ENCODE results near the gene DSCAM.

The DSCAM gene

GRCh38 chr21:39971956-39972355 is 875.0 kb downstream of the DSCAM start:
- no peak for DNase-seq (ENCODE audit: low read depth)
- H3K4me3 ChIP-seq (ENCODE audit: low read length) = no peak overlapping the region
- no peak for TF ChIP-seq CTCF (conservative IDR thresholded peaks at IDR 0.05; ENCODE audit: low read length)

GRCh38 chr21:39969691-39970364 is 877.1 kb downstream of the DSCAM start:
- H3K4me3 ChIP-seq (ENCODE audit: low read length) = no peak overlapping the region
- TF ChIP-seq CTCF (conservative IDR thresholded peaks at IDR 0.05; ENCODE audit: low read length) = no peak
- DNase-seq (ENCODE audit: low read depth) = no peak

- DNase-seq (ENCODE audit: low read depth) = no peak
- H3K4me3 ChIP-seq (ENCODE audit: low read length) = no peak overlapping the region
- no peak for TF ChIP-seq CTCF (conservative IDR thresholded peaks at IDR 0.05; ENCODE audit: low read length)
These were observed 878.9 kb downstream of the DSCAM start for GRCh38 chr21:39968010-39968409.

GRCh38 chr21:39966786-39967185 is 880.2 kb downstream of the DSCAM start:
- DNase-seq (ENCODE audit: low read depth) = no peak

GRCh38 chr21:39965026-39965425 is 881.9 kb downstream of the DSCAM start:
- H3K4me3 ChIP-seq (ENCODE audit: low read length) = no peak overlapping the region
- DNase-seq (ENCODE audit: low read depth) = no peak
- TF ChIP-seq CTCF (conservative IDR thresholded peaks at IDR 0.05; ENCODE audit: low read length) = no peak

More at GRCh38 chr21:39966786-39967185, 880.2 kb downstream of the DSCAM start:
- TF ChIP-seq CTCF (conservative IDR thresholded peaks at IDR 0.05; ENCODE audit: low read length) = no peak
- no peak overlapping the region for H3K4me3 ChIP-seq (ENCODE audit: low read length)

- DNase-seq (ENCODE audit: low read depth) = no peak
- H3K4me3 ChIP-seq (ENCODE audit: low read length) = no peak overlapping the region
- TF ChIP-seq CTCF (conservative IDR thresholded peaks at IDR 0.05; ENCODE audit: low read length) = no peak
These were observed 885.7 kb downstream of the DSCAM start for GRCh38 chr21:39961251-39961650.

All from AG10803 (cell line).